C4-2B (cell line): ENCODE results near the gene TPGS2.

ENCODE experiments used
- H3K27ac ChIP-seq: fragments of 450-650 bp; 2 replicates; pipeline ENCODE4 v1.5.1; 2017
- ZFX ChIP-seq: fragments of 450-650 bp; IDR thresholded peaks from 2 replicates; pipeline ENCODE4 v1.6.1; 2017
- TF ChIP-seq, protein P1 (sequence below): fragments of 450-650 bp; conservative IDR thresholded peaks from 2 replicates; pipeline ENCODE4 v1.5.1; 2017; ENCODE audit warnings: mild to moderate bottlenecking

The TPGS2 gene

DNA sequence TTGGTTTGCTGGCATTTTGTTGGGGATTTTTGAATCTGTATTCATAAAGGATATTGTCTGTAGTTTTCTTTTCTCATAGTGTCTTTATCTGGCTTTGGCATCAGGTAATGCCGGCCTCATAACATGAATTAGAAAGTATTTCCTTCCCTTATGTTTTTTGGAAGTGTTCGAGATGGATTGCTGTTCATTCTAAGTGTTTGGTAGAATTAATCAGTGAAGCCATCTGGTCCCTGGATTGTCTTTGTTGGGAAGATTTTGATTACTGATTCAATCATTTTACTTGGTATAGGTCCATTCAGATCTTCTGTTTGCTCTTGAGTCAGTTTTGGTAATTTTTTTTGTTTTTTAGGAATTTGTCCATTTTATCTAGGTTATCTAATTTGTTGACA is 22.4 kb upstream of the TPGS2 start:
- TF ChIP-seq, protein P1, sequence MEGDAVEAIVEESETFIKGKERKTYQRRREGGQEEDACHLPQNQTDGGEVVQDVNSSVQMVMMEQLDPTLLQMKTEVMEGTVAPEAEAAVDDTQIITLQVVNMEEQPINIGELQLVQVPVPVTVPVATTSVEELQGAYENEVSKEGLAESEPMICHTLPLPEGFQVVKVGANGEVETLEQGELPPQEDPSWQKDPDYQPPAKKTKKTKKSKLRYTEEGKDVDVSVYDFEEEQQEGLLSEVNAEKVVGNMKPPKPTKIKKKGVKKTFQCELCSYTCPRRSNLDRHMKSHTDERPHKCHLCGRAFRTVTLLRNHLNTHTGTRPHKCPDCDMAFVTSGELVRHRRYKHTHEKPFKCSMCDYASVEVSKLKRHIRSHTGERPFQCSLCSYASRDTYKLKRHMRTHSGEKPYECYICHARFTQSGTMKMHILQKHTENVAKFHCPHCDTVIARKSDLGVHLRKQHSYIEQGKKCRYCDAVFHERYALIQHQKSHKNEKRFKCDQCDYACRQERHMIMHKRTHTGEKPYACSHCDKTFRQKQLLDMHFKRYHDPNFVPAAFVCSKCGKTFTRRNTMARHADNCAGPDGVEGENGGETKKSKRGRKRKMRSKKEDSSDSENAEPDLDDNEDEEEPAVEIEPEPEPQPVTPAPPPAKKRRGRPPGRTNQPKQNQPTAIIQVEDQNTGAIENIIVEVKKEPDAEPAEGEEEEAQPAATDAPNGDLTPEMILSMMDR = no peak
- TF ChIP-seq ZFX = no peak
- H3K27ac ChIP-seq = no peak overlapping the region

DNA sequence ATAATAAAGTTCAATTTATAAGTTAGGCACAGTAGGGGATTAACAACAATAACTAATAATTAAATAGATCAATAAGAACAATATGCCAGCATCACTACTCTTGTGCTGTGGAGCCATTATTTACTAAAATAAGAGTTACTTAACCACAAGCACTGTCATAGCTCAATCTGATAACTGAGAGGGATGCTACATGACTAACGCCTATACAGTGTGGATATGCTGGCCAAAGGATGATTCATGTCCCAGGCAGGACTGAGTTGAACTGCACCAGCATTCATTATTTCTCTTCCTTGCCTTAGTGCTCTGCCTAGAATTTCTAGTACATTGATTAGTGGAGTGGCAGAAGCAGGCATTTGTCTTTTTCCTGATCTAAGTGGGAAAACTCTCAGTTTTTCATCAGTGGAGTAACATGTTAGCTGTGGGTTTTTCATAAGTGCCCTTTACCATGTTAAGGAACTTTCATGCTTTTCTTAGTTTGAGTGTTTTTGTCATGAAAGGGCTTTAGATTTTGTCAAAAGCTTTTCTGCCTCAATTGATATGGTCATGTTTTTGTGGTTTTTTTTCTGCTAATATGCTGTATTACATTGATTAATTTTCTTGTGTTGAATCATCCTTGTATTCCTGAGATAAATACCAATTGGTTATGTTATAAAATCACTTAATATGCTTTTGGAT is 21.9 kb upstream of the TPGS2 start:
- no peak overlapping the region for H3K27ac ChIP-seq
- TF ChIP-seq, protein P1 = no peak
- no peak for TF ChIP-seq ZFX

DNA sequence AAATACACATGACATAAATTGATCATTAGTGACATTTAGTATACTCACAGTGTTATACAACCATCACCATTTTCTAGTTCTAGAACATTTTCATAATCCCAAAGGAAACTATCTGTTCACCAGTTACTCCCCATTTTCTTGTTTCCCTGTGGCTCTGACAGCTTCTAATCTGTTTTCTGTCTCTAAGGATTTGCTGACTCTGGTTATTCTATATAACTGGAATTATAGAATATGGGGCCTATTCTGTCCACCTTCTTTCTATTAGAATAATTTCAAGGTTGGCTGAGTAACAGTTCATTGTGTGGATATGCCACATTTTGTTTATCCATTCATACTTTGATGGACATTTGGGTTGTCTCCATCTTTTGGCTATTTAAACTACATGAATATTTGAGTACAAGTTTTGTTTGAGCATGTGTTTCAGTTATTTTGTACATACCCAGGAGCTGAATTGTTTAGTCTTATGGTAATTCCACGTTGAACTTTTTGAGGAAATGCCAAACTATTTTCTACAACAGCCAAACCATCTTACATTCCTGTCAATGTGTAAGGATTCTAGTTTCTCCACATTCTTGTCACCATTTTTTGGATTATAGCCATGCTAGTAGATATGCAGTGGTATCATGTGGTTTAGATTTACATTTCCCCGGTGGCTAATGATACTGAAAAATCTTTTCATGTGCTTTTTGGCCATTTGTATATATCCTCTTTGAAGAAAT is 20.6 kb upstream of the TPGS2 start:
- TF ChIP-seq, protein P1 = no peak
- no peak for TF ChIP-seq ZFX
- no peak overlapping the region for H3K27ac ChIP-seq

DNA sequence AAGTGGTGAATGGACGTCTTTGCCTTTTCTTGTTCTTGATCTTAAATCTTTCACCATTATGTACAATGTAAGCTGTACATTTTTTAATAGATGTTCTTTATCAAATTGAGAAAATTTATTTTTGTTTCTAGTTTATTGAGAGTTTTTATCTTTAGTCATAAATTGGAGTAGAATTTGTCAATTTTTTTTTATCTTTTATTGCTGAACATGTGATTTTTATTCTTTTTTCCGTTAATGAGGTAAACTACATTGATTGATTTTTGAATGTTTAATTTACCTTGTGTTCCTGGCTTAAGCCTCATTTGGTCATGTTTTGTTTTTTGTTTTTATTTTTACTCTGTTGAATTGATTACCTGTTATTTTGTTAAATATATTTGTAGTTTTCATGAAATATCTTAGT is 19.8 kb upstream of the TPGS2 start:
- H3K27ac ChIP-seq = no peak overlapping the region
- TF ChIP-seq, protein P1 = no peak
- TF ChIP-seq ZFX = no peak

DNA sequence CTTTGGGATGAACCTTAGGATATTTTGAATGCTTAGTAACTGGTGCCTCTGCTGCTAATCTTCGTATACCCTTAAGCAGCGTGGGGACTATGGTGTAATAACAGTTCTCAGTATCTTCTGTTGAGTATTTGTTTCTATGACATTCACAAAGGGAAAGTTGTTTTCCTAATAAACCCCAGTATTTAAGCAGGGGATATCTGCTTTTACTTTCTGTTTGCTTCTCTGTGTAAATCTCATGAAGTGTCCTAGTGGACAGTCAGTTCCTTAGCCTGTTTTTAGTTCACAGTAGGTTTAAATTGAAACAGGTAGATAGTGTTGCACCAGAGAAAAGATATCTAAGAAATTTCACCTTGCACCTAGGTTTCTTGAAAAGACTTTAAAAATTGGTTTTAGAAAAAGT is 15.0 kb upstream of the TPGS2 start:
- TF ChIP-seq ZFX = no peak
- TF ChIP-seq, protein P1 = peak; percentile 11; the same call in 1 of the 2 replicates
- H3K27ac ChIP-seq = no peak overlapping the region

DNA sequence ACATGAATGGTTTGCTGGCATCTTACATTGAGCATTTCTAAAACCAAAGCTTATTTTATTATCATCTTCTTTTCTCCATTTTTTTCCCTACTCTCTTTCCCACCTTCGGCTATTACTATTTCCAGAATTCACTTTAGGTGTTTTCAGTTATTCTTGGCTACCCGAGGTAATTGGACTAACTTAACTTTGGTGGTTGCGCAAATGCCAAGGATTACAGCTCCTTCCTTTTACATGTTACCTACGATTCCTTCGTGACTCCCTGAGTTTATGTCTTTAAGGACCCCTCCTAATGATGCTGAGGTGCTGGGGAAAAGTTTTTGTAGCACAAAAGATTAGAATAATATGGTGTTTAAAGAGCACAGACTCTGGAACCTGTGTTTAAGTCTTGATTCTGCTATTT is 14.4 kb upstream of the TPGS2 start:
- TF ChIP-seq, protein P1 = no peak
- TF ChIP-seq ZFX = no peak
- no peak overlapping the region for H3K27ac ChIP-seq

DNA sequence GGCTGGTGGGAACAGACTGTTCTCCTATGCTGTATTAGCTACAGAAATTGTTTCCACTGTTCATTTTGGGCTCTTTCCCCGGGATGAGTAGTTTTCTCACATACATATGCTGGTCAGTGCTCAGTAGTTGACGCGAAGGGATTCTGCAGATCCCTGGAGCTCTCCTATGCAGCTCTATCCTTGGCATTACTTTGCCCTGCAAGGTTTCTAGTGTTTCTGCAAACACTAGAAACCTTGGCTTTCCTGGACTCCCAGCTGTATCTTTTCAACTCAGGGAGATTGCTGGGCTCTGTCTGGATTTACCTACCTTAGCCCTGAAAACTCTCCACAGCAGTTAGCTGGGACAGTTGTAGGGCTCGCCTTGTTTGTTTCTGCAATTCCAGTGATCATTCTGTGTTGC is 11.0 kb upstream of the TPGS2 start:
- H3K27ac ChIP-seq = no peak overlapping the region
- TF ChIP-seq ZFX = no peak
- TF ChIP-seq, protein P1 = no peak
